SK-N-SH (cell line): Measurements from ENCODE around the gene CNBP. TPM values are rescaled to one million over a fixed set of nuclear protein-coding genes. Genes with fewer than 3 reads are reported as not detected.

Experiments used
- CTCF ChIA-PET: fragments of 300-600, 350-600 bp; formaldehyde crosslinking; extraction: SDS; loops from one replicate; lab custom pipeline; 2021; lab: Yijun Ruan, JAX
- POLR2A ChIA-PET: fragments of 350-600 bp; sonication (Branson Sonifier 250); formaldehyde crosslinking; extraction: SDS; loops from one replicate; lab custom pipeline; 2020; ENCODE audit warnings: antibody characterized with exemption, inconsistent platforms; lab: Yijun Ruan, JAX
- DNase-seq: peaks from one replicate; pipeline ENCODE4 v3.0.0; 2012
- H2AFZ ChIP-seq: fragments of 200-600 bp; sonication (generic); 2 replicates; pipeline ENCODE4 v1.8.1; 2016; ENCODE audit warnings: antibody characterized with exemption, mild to moderate bottlenecking, low read depth
- H3F3A ChIP-seq: fragments of 200-600 bp; sonication (generic); replicated peaks from 2 replicates; pipeline ENCODE3; 2016; ENCODE audit warnings: antibody characterized with exemption, mild to moderate bottlenecking; ENCODE audit not compliant: insufficient read depth
- H3K27ac ChIP-seq, 2 experiments: fragments of 200-500 bp in 1 of 2; fragments of 200-600 bp in 1 of 2; sonication (Bioruptor generic) in 1 of 2; sonication (generic), shearing (Covaris generic) in 1 of 2; 2 replicates each; pipeline versions ENCODE4 v1.5.1 to v1.6.1; 2014 to 2016; ENCODE audit warnings: low read depth in 2 of 2, inconsistent platforms in 1 of 2, low read length in 1 of 2, mild to moderate bottlenecking in 1 of 2, mixed read lengths in 1 of 2
- H3K27me3 ChIP-seq: fragments of 200-600 bp; sonication (generic), shearing (Covaris generic); 2 replicates; pipeline ENCODE4 v1.6.1; 2016; ENCODE audit warnings: mixed run types; ENCODE audit not compliant: insufficient read depth
- H3K36me3 ChIP-seq, 2 experiments: fragments of 200-500 bp in 1 of 2; fragments of 200-600 bp in 1 of 2; sonication (Bioruptor generic) in 1 of 2; sonication (generic) in 1 of 2; replicated peaks in 1 of 2; 2 replicates each; pipeline versions ENCODE3 to v1.5.1; 2014 to 2016; ENCODE audit warnings: low read length in 1 of 2, mild to moderate bottlenecking in 1 of 2; ENCODE audit not compliant: insufficient read depth in 2 of 2, control insufficient read depth in 1 of 2
- H3K4me1 ChIP-seq, 2 experiments: fragments of 200-500 bp in 1 of 2; fragments of 200-600 bp in 1 of 2; sonication (Bioruptor generic) in 1 of 2; sonication (generic), shearing (Covaris generic) in 1 of 2; 2 replicates each; pipeline versions ENCODE4 v1.5.1 to v1.6.1; 2014 to 2016; ENCODE audit warnings: low read depth in 1 of 2, low read length in 1 of 2, mixed run types in 1 of 2; ENCODE audit not compliant: insufficient read depth in 2 of 2, control insufficient read depth in 1 of 2
- H3K4me2 ChIP-seq: fragments of 200-600 bp; sonication (generic), shearing (Covaris generic); 2 replicates; pipeline ENCODE4 v1.6.1; 2017; ENCODE audit warnings: mixed run types
- H3K4me3 ChIP-seq, 2 experiments: fragments of 200-500 bp in 1 of 2; fragments of 200-600 bp in 1 of 2; sonication (Bioruptor generic) in 1 of 2; sonication (generic), shearing (Covaris generic) in 1 of 2; 2 replicates each; pipeline versions ENCODE4 v1.5.1 to v1.8.1; 2014 to 2016; ENCODE audit warnings: low read depth in 2 of 2, inconsistent platforms in 1 of 2, low read length in 1 of 2, mild to moderate bottlenecking in 1 of 2, mixed read lengths in 1 of 2, moderate library complexity in 1 of 2
- H3K79me2 ChIP-seq: fragments of 200-600 bp; sonication (generic); 2 replicates; pipeline ENCODE4 v1.8.1; 2017; ENCODE audit warnings: mild to moderate bottlenecking; ENCODE audit not compliant: insufficient read depth
- H3K9ac ChIP-seq: fragments of 200-600 bp; sonication (generic); 2 replicates; pipeline ENCODE4 v1.6.1; 2017; ENCODE audit warnings: mixed run types
- H3K9me2 ChIP-seq: fragments of 200-600 bp; sonication (generic); 2 replicates; pipeline ENCODE4 v1.6.1; 2017; ENCODE audit warnings: mixed run types
- H3K9me3 ChIP-seq: fragments of 200-600 bp; sonication (generic); 2 replicates; pipeline ENCODE4 v1.6.1; 2017; ENCODE audit warnings: mixed run types, mild to moderate bottlenecking, moderate library complexity
- H4K20me1 ChIP-seq: fragments of 200-600 bp; sonication (generic); 2 replicates; pipeline ENCODE4 v1.6.1; 2017; ENCODE audit warnings: mild to moderate bottlenecking, mixed run types; ENCODE audit not compliant: insufficient read depth
- CHD2 ChIP-seq: fragments of 150-350 bp; IDR thresholded peaks from 2 replicates; pipeline ENCODE4 v1.6.1; 2018; ENCODE audit warnings: low read length; ENCODE audit not compliant: partially characterized antibody
- EP300 ChIP-seq, 2 experiments: IDR thresholded peaks; 2 replicates each; pipeline versions ENCODE4 v1.4.0 to v1.6.1; 2012; ENCODE audit warnings: borderline replicate concordance in 1 of 2, low read depth in 1 of 2, low read length in 1 of 2
- EZH2phosphoT487 ChIP-seq: fragments of 200-600 bp; sonication (generic); IDR thresholded peaks from 2 replicates; pipeline ENCODE4 v1.6.1; 2017; ENCODE audit warnings: low read depth, mixed run types, mild to moderate bottlenecking, antibody characterized with exemption, moderate library complexity, borderline replicate concordance
- FOSL2 ChIP-seq: IDR thresholded peaks from 2 replicates; pipeline ENCODE4 v1.4.0; 2012; ENCODE audit warnings: low read depth, mild to moderate bottlenecking, moderate library complexity, borderline replicate concordance
- FOXJ3 ChIP-seq: sonication (generic); formaldehyde crosslinking; IDR thresholded peaks from 2 replicates; pipeline ENCODE4 v1.5.1; 2020; ENCODE audit warnings: mild to moderate bottlenecking, missing genetic modification reagents
- FOXM1 ChIP-seq: IDR thresholded peaks from 2 replicates; pipeline ENCODE4 v1.4.0; 2012; ENCODE audit warnings: low read depth, mild to moderate bottlenecking
- JUND ChIP-seq: IDR thresholded peaks from 2 replicates; pipeline ENCODE4 v1.4.0; 2012
- NFIC ChIP-seq: IDR thresholded peaks from 2 replicates; pipeline ENCODE4 v1.4.0; 2012; ENCODE audit warnings: borderline replicate concordance
- NRF1 ChIP-seq: IDR thresholded peaks from 2 replicates; pipeline ENCODE4 v1.6.1; 2012; ENCODE audit warnings: low read depth, mild to moderate bottlenecking, low read length
- POLR2AphosphoS5 ChIP-seq: IDR thresholded peaks from 2 replicates; pipeline ENCODE4 v1.6.1; 2012; ENCODE audit warnings: low read depth, low read length
- RAD21 ChIP-seq: IDR thresholded peaks from 2 replicates; pipeline ENCODE4 v1.6.1; 2012; ENCODE audit warnings: mild to moderate bottlenecking, low read length
- RCOR1 ChIP-seq: fragments of 150-350 bp; IDR thresholded peaks from 2 replicates; pipeline ENCODE4 v1.6.1; 2017; ENCODE audit warnings: antibody characterized with exemption, low read length
- TAF1 ChIP-seq: IDR thresholded peaks from 2 replicates; pipeline ENCODE4 v1.6.1; 2012; ENCODE audit warnings: low read depth, mild to moderate bottlenecking, low read length, moderate library complexity, borderline replicate concordance
- TEAD4 ChIP-seq: IDR thresholded peaks from 2 replicates; pipeline ENCODE4 v1.4.0; 2012; ENCODE audit warnings: mild to moderate bottlenecking, borderline replicate concordance; ENCODE audit not compliant: insufficient read depth
- USF1 ChIP-seq: IDR thresholded peaks from 2 replicates; pipeline ENCODE4 v1.4.0; 2012; ENCODE audit warnings: low read depth, borderline replicate concordance
- WGBS: methylation state at CpG from one replicate; pipeline ENCODE4 v1.1.6; 2017; ENCODE audit warnings: low lambda C conversion rate; 5-methylcytosine and 5-hydroxymethylcytosine counted together
- polyA plus RNA-seq, 3 experiments: library from polyadenylated mRNA; depleted of rRNA; stranded (reverse); fragments of >200 nt; gene quantifications; 2 replicates each; pipeline ENCODE4 v1.2.3, GENCODE V29; 2012
- TF ChIP-seq, protein P1 (sequence below): IDR thresholded peaks from 2 replicates; pipeline ENCODE4; 2012
- TF ChIP-seq, protein P2 (sequence below): fragments of 150-350 bp; IDR thresholded peaks from 2 replicates; pipeline ENCODE4 v1.6.1; 2016; ENCODE audit warnings: mild to moderate bottlenecking, low read depth, low read length
- TF ChIP-seq, protein P3 (sequence below): IDR thresholded peaks from 2 replicates; pipeline ENCODE4 v1.4.0; 2012; ENCODE audit warnings: low read depth, borderline replicate concordance
- TF ChIP-seq, protein P4 (sequence below): IDR thresholded peaks from 2 replicates; pipeline ENCODE4 v1.6.1; 2012; ENCODE audit warnings: mild to moderate bottlenecking, low read depth, low read length, moderate library complexity
- TF ChIP-seq, protein P5 (sequence below): fragments of 150-350 bp; IDR thresholded peaks from 2 replicates; pipeline ENCODE4 v1.6.1; 2017; ENCODE audit warnings: antibody characterized with exemption, low read length, low read depth, borderline replicate concordance

CNBP gene
- polyA plus RNA-seq, 1 of the 3 experiments (the other 2 are of a cell fraction), result 240 TPM

DNA sequence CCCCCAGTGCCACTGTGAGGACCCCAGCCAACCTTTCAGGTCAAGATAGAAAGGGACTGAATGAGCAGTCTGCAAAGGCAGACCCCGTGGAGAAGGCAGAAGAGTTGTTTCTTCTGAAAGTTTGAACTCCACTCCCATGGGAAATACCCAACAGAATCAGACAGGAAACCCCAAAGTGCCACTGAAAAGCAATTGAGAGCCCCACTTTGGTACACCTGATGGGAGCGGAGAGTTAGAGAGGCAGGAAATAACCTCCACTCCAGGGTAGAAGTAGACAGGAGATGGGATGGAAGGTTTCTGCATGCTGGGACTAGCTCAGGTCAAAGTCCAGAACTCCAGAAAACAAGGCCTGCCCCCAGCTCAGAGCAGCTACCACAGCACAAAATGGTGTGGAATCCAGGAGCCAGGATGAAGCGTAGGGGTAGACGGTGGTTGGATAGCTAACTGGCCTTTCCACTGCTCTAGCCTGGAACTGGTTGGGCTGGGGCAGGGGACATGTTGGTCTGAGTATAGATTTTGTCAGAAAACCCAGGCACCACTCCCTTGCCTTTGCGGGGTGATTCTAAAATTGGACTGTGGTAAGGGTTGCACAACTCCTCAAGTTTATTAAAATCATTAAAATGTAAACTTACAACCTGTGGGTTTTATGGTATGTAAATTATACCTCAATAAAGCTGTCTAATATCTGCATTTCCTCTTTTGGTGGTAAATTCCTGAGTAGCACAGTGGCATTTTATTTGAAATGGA lies 60.2 kb downstream of the CNBP start:
- Histone ChIP-seq H3K4me2 (no peak overlapping the region), H3K79me2 (peaks cover 22% of the 10 kb centered on the region), H3K9ac (no peak overlapping the region), H3F3A (peaks cover 20% of the 10 kb centered on the region), H3K27me3 (no peaks in the 10 kb centered on the region), H3K9me3 (no peaks in the 10 kb centered on the region), H2AFZ (no peak overlapping the region), H3K9me2 (no peaks in the 10 kb centered on the region), H3K4me3 (no peak overlapping the region), H3K27ac (no peak overlapping the region), H3K4me1 (peaks cover 0 to 14% of the 10 kb centered on the region in 2 experiments; a peak in 2 of 4 replicates), H4K20me1 (peaks cover 15% of the 10 kb centered on the region; the same call in 1 of the 2 replicates), H3K36me3 (peaks cover 0 to 4% of the 10 kb centered on the region in 2 experiments)
- ChIA-PET CTCF (interaction anchor here (1.2 to 6.0 kb wide), 4 partner anchors 9 to 153 kb away, joined by 3 to 34 read pairs (median 16); no protein-coding TSS in a partner anchor), POLR2A (no interaction called here)
- DNase-seq, result no peak
- TF ChIP-seq, protein P1, sequence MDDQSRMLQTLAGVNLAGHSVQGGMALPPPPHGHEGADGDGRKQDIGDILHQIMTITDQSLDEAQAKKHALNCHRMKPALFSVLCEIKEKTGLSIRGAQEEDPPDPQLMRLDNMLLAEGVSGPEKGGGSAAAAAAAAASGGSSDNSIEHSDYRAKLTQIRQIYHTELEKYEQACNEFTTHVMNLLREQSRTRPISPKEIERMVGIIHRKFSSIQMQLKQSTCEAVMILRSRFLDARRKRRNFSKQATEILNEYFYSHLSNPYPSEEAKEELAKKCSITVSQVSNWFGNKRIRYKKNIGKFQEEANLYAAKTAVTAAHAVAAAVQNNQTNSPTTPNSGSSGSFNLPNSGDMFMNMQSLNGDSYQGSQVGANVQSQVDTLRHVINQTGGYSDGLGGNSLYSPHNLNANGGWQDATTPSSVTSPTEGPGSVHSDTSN, result no peak
- TF ChIP-seq, protein P2, sequence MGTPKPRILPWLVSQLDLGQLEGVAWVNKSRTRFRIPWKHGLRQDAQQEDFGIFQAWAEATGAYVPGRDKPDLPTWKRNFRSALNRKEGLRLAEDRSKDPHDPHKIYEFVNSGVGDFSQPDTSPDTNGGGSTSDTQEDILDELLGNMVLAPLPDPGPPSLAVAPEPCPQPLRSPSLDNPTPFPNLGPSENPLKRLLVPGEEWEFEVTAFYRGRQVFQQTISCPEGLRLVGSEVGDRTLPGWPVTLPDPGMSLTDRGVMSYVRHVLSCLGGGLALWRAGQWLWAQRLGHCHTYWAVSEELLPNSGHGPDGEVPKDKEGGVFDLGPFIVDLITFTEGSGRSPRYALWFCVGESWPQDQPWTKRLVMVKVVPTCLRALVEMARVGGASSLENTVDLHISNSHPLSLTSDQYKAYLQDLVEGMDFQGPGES, result no peak
- TF ChIP-seq, protein P3, sequence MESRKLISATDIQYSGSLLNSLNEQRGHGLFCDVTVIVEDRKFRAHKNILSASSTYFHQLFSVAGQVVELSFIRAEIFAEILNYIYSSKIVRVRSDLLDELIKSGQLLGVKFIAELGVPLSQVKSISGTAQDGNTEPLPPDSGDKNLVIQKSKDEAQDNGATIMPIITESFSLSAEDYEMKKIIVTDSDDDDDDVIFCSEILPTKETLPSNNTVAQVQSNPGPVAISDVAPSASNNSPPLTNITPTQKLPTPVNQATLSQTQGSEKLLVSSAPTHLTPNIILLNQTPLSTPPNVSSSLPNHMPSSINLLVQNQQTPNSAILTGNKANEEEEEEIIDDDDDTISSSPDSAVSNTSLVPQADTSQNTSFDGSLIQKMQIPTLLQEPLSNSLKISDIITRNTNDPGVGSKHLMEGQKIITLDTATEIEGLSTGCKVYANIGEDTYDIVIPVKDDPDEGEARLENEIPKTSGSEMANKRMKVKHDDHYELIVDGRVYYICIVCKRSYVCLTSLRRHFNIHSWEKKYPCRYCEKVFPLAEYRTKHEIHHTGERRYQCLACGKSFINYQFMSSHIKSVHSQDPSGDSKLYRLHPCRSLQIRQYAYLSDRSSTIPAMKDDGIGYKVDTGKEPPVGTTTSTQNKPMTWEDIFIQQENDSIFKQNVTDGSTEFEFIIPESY, result no peak
- no peak for TF ChIP-seq FOXJ3 (CRISPR knock-in tag)
- no peak for TF ChIP-seq TAF1
- TF ChIP-seq, protein P4, sequence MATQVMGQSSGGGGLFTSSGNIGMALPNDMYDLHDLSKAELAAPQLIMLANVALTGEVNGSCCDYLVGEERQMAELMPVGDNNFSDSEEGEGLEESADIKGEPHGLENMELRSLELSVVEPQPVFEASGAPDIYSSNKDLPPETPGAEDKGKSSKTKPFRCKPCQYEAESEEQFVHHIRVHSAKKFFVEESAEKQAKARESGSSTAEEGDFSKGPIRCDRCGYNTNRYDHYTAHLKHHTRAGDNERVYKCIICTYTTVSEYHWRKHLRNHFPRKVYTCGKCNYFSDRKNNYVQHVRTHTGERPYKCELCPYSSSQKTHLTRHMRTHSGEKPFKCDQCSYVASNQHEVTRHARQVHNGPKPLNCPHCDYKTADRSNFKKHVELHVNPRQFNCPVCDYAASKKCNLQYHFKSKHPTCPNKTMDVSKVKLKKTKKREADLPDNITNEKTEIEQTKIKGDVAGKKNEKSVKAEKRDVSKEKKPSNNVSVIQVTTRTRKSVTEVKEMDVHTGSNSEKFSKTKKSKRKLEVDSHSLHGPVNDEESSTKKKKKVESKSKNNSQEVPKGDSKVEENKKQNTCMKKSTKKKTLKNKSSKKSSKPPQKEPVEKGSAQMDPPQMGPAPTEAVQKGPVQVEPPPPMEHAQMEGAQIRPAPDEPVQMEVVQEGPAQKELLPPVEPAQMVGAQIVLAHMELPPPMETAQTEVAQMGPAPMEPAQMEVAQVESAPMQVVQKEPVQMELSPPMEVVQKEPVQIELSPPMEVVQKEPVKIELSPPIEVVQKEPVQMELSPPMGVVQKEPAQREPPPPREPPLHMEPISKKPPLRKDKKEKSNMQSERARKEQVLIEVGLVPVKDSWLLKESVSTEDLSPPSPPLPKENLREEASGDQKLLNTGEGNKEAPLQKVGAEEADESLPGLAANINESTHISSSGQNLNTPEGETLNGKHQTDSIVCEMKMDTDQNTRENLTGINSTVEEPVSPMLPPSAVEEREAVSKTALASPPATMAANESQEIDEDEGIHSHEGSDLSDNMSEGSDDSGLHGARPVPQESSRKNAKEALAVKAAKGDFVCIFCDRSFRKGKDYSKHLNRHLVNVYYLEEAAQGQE, result no peak
- no peak for TF ChIP-seq CHD2
- TF ChIP-seq NFIC, result no peak
- TF ChIP-seq FOXM1, result no peak
- no peak for TF ChIP-seq RCOR1
- TF ChIP-seq JUND, result no peak
- no peak for TF ChIP-seq EP300 (IDR thresholded peaks at IDR 0.05; ENCODE audit: borderline replicate concordance in 1 of 2, low read depth in 1 of 2, low read length in 1 of 2)
- no peak for TF ChIP-seq RAD21
- TF ChIP-seq, protein P5, sequence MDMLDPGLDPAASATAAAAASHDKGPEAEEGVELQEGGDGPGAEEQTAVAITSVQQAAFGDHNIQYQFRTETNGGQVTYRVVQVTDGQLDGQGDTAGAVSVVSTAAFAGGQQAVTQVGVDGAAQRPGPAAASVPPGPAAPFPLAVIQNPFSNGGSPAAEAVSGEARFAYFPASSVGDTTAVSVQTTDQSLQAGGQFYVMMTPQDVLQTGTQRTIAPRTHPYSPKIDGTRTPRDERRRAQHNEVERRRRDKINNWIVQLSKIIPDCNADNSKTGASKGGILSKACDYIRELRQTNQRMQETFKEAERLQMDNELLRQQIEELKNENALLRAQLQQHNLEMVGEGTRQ, result no peak
- TF ChIP-seq USF1, result no peak
- no peak for TF ChIP-seq FOSL2
- no peak for TF ChIP-seq NRF1
- TF ChIP-seq EZH2phosphoT487, result no peak
- no peak for TF ChIP-seq POLR2AphosphoS5
- no peak for TF ChIP-seq TEAD4
- WGBS, result 86% methylated on average over 5 of the region's 5 CpGs
